AG09319 (cell line): ENCODE measurements around the gene ABI2.

Experiments used
- DNase-seq: peaks from one replicate; pipeline ENCODE4 v3.0.0-alpha.2; 2010; ENCODE audit warnings: low read depth; ENCODE audit errors: extremely low read depth
- CTCF ChIP-seq: IDR thresholded peaks from 2 replicates; pipeline ENCODE4 v1.5.1; 2011; ENCODE audit warnings: low read depth, mild to moderate bottlenecking, inconsistent platforms, low read length, moderate library complexity

Gene ABI2

GRCh38 chr2:203310688-203311436 is 17.3 kb upstream of the ABI2 start:
- DNase-seq: no peak
- no peak for TF ChIP-seq CTCF

DNA sequence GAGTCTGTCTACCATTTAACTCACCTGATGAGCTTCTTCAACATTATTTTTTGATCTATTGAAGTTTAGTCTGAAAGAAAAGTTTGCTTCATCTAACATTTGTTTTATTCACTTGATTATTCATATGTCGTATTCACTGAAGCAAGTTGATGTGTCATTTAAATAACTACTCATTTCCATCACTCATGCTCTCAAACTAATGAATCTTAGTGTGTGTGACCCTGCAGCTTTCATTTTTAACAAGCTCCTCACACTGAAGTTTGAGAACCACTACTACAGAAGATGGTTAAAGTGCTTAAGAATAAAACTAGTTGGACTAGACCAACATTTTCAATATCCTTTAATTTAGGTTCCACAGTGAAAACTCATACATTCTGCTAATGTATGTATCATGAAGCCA is 1.8 kb upstream of the ABI2 start:
- DNase-seq: no peak
- TF ChIP-seq CTCF: no peak

DNA sequence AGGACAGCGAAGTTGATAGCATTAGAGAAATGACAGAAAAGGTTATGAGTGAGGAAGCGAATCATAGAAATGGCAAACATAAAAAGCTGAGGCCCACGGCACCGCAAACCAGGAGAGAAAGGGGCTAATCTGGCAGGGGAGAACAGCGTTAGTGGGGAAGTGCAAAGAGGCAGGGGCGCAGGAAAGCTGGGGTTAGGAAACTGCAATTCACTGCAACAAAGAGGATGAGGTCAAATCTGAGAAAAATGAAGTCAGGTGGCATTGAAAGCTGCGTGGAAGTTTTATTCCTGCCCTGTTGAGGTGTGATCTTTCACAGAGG is 653 bp upstream of the ABI2 start:
- TF ChIP-seq CTCF: no peak
- no peak for DNase-seq

DNA sequence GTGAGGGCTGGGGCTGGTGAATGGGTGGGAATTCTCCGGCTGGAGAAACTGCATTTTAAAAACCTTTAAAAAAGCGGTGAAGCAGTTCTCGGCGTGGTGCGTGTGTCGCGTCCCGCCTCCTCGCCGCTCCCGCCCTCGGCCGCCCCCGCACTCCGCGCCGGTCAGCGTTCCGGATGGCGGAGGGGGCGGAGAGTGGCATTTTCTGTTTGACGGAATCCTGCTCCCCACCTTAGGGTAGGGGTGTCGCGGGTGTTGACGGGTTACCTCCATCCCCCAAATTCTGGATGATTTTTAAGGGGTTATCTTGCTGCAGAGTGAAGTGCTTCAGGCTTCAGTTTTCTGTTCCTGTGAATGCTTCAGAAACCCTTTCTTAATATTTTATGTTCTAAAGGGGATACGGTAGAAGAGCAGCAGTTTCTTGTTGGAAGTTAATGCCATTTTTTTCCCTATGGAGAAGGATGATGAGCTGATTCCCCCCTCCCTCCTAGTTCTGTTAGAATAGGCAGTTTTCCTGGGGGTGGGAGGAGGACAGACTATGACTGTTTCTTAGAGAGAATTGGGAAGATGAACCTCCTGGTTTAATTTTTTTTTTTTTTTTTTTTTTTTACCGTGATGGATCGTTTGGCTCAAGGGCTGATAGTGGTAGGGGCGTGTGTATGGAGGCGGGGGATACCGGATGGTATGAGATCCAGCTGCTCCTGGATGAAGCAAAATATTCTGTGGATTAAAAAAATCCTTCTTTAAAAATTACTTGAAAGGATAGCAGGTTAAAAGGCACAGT is 756 bp downstream of the ABI2 start:
- DNase-seq: no peak
- no peak for TF ChIP-seq CTCF

DNA sequence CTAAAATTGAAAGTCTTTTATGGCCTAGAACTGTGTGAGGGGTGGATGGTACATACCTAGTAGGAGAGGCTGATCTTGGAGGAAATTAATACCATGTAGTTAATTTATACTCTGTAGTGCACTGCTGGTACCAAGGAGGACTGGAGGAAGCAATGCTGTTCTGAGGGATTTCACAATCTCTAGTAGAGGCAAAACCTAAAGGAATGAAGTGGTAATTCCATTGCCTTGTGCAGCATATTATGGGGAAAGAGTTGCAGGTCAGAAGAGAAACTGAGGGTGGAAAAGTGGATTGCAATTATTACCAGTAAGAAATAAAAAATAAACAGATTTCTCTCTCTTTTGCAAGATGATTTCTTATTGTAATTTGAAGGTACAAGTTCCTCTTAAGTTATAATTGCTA is 2.2 kb downstream of the ABI2 start:
- TF ChIP-seq CTCF: no peak
- no peak for DNase-seq

GRCh38 chr2:203338322-203338721 is 10.1 kb downstream of the ABI2 start:
- TF ChIP-seq CTCF: no peak

DNA sequence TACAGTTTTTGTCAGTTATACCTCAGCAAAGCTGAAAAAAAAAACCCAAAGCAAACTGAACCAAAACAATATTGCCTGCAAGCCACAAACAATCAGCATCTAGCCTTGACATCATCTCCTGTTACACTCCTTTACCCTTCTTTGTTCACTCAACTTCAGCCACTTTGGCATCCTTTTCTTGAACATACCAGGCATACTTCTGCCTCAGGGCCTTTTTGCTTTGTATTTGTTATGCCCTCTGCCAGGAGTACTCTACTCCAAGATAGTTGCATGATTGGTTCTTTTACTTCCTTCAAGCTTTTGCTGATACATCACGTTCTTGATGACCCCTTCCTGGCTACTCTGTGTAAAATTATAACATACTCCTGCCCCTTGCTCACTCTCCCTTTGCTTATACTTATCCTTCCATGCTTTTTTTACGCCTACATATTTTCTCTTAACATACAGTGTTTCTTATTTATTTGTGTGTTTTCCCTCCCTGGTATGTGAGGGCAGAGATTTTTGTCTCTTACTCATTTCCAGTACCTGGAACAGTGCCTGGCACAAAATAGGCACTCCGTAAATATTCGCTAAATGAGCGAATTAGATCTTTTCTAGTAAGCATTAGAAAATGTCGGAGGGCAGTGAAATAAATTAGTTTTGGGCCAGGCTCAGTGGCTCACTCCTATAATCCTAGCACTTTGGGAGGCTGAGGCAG is 12.7 kb downstream of the ABI2 start:
- no peak for TF ChIP-seq CTCF
- peak; percentile 61 for DNase-seq

More at GRCh38 chr2:203338322-203338721, 10.1 kb downstream of the ABI2 start:
- no peak for DNase-seq
